AG04450 (cell line): ENCODE results near the gene PRAF2. TPM values are rescaled to one million over a fixed set of nuclear protein-coding genes. Genes with fewer than 3 reads are reported as not detected.

ENCODE experiments used
- CTCF ChIA-PET: fragments of 300-600, 350-600 bp; formaldehyde crosslinking; extraction: SDS; loops from one replicate; lab custom pipeline; 2022; ENCODE audit warnings: antibody characterized with exemption, inconsistent platforms; lab: Charles Lee
- POLR2A ChIA-PET: fragments of 350-600 bp; formaldehyde crosslinking; extraction: SDS; loops from one replicate; lab custom pipeline; 2021; ENCODE audit warnings: antibody characterized with exemption, inconsistent platforms; lab: Yijun Ruan, JAX
- DNase-seq: peaks from one replicate; pipeline ENCODE4 v3.0.0-alpha.2; 2011; ENCODE audit warnings: low read depth, low spot score
- H3K27ac ChIP-seq: one replicate; pipeline ENCODE4 v1.5.1; 2012; ENCODE audit warnings: low read depth, low read length, control low read depth
- H3K27me3 ChIP-seq: one replicate; pipeline ENCODE4 v1.6.0; 2012; ENCODE audit warnings: low read length; ENCODE audit not compliant: control insufficient read depth, insufficient read depth
- H3K4me3 ChIP-seq: 2 replicates; pipeline ENCODE4 v1.5.1; 2011; ENCODE audit warnings: mild to moderate bottlenecking, low read depth, low read length, control low read depth
- H3K9me3 ChIP-seq: 2 replicates; pipeline ENCODE4 v1.5.1; 2012; ENCODE audit warnings: low read length; ENCODE audit not compliant: control insufficient read depth, insufficient read depth
- polyA plus RNA-seq: library from polyadenylated mRNA; depleted of rRNA; stranded (reverse); fragments of >200 nt; gene quantifications from 2 replicates; pipeline ENCODE4 v1.2.3, GENCODE V29; 2011; rRNA removed
- small RNA-seq: library from RNA; depleted of rRNA; stranded (forward); fragments of <200 nt; gene quantifications from one replicate; pipeline ENCODE3, GENCODE V24; 2012; ENCODE audit warnings: low read depth; ENCODE audit not compliant: insufficient read length
- TF ChIP-seq, protein P1 (sequence below): IDR thresholded peaks from 2 replicates; pipeline ENCODE4 v1.5.1; 2011; ENCODE audit warnings: low read depth, low read length, control low read depth, inconsistent platforms

Gene PRAF2
- polyA plus RNA-seq, 1 experiment: 27.6 TPM

DNA sequence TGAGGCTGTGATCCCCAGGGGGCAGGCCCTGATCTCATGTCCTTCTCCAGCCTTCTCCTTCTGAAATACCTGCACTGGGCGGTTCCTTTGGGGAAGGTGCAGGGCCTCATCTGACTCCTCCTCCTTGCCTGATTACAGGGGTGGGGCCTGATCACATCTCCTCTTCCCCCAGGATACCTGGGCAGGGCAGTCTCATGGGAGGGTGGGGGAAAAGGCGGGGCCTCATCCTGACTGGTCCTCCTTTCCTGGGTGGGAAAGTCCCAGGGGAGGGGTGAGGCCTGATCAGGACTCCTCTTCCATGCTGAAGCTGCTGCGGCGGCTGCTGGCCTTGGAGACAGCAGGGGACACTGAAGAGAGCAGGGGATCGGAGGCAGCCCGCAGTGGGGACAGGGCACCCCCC lies 43.9 kb downstream of the PRAF2 start:
- ChIA-PET POLR2A (no interaction called here), CTCF (interaction anchor here (1.2 kb wide), 1 partner anchor 57 kb away, joined by 3 read pairs; no protein-coding TSS in a partner anchor)
- Histone ChIP-seq H3K27ac (no peak overlapping the region), H3K4me3 (no peak overlapping the region), H3K9me3 (no peaks in the 10 kb centered on the region), H3K27me3 (no peaks in the 10 kb centered on the region)
- TF ChIP-seq, protein P1, sequence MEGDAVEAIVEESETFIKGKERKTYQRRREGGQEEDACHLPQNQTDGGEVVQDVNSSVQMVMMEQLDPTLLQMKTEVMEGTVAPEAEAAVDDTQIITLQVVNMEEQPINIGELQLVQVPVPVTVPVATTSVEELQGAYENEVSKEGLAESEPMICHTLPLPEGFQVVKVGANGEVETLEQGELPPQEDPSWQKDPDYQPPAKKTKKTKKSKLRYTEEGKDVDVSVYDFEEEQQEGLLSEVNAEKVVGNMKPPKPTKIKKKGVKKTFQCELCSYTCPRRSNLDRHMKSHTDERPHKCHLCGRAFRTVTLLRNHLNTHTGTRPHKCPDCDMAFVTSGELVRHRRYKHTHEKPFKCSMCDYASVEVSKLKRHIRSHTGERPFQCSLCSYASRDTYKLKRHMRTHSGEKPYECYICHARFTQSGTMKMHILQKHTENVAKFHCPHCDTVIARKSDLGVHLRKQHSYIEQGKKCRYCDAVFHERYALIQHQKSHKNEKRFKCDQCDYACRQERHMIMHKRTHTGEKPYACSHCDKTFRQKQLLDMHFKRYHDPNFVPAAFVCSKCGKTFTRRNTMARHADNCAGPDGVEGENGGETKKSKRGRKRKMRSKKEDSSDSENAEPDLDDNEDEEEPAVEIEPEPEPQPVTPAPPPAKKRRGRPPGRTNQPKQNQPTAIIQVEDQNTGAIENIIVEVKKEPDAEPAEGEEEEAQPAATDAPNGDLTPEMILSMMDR: no peak
- DNase-seq: no peak

Small RNAs within 50 kb of the gene (small RNA-seq; reads per million reads assigned to genes)
- gene RNU4-52P: not detected

Other genes with a start within 250 kb of the PRAF2 start
- gene ERAS, start 247.5 kb downstream of the PRAF2 start, polyA plus RNA-seq: not detected in 2 replicates
- gene PCSK1N, start 238.4 kb downstream of the PRAF2 start, polyA plus RNA-seq: not detected in 2 replicates
- 31.2 and 42.1 TPM in 2 replicates for gene TIMM17B, start 176.2 kb downstream of the PRAF2 start, polyA plus RNA-seq
- 49.5 and 69.3 TPM in 2 replicates for gene PQBP1, start 176.1 kb downstream of the PRAF2 start, polyA plus RNA-seq
- 39.2 and 47.5 TPM in 2 replicates for gene SLC35A2, start 162.4 kb downstream of the PRAF2 start, polyA plus RNA-seq
- 3.8 TPM in 2 replicates for gene PIM2, start 155.0 kb downstream of the PRAF2 start, polyA plus RNA-seq
- gene OTUD5, start 116.4 kb downstream of the PRAF2 start, polyA plus RNA-seq: 51.3 and 52.0 TPM in 2 replicates
- 1.2 and 1.5 TPM in 2 replicates for gene KCND1, start 102.2 kb downstream of the PRAF2 start, polyA plus RNA-seq
- gene GRIPAP1, start 71.7 kb downstream of the PRAF2 start, polyA plus RNA-seq: 24.3 and 25.0 TPM in 2 replicates
- 28.4 and 42.0 TPM in 2 replicates for gene TFE3, start 30.6 kb downstream of the PRAF2 start, polyA plus RNA-seq
- gene CCDC120, start 15.0 kb downstream of the PRAF2 start, polyA plus RNA-seq: 0.83 and 1.0 TPM in 2 replicates
- gene WDR45, start 5.9 kb upstream of the PRAF2 start, polyA plus RNA-seq: 78.4 and 96.1 TPM in 2 replicates
- gene GPKOW, start 49.7 kb upstream of the PRAF2 start, polyA plus RNA-seq: 20.3 and 21.9 TPM in 2 replicates
- gene MAGIX, start 88.8 kb upstream of the PRAF2 start, polyA plus RNA-seq: 0.40 and 0.82 TPM in 2 replicates
- gene PLP2, start 97.9 kb upstream of the PRAF2 start, polyA plus RNA-seq: 66.7 and 79.6 TPM in 2 replicates
- 3.6 and 4.1 TPM in 2 replicates for gene PRICKLE3, start 112.4 kb upstream of the PRAF2 start, polyA plus RNA-seq
- gene SYP, start 126.2 kb upstream of the PRAF2 start, polyA plus RNA-seq: 0.07 and 0.15 TPM in 2 replicates
- not detected in 2 replicates for gene CACNA1F, start 159.3 kb upstream of the PRAF2 start, polyA plus RNA-seq
- 5.7 and 9.6 TPM in 2 replicates for gene CCDC22, start 161.5 kb upstream of the PRAF2 start, polyA plus RNA-seq
- 0.09 TPM in 1 of 2 replicates, not detected in the other for gene FOXP3, start 190.7 kb upstream of the PRAF2 start, polyA plus RNA-seq
- gene PPP1R3F, start 195.8 kb upstream of the PRAF2 start, polyA plus RNA-seq: 1.1 and 2.4 TPM in 2 replicates
- gene GAGE10, start 229.6 kb upstream of the PRAF2 start, polyA plus RNA-seq: not detected in 2 replicates
- not detected in 2 replicates for gene GAGE12J, start 248.0 kb upstream of the PRAF2 start, polyA plus RNA-seq